ENCODE measurements around the gene DEPP1. TPM values are rescaled to one million over a fixed set of nuclear protein-coding genes. Genes with fewer than 3 reads are reported as not detected.

The DEPP1 gene
- total and polyA plus RNA-seq, 2 of the 13 experiments (the other 11 are each of a cell fraction or from before 2014, with no cell fraction given): 14.8 to 270 TPM

- TF ChIP-seq ASH2L (IDR thresholded peaks at IDR 0.05; ENCODE audit: insufficient read length, low read depth, low read length) (no peak), PREB (CRISPR knock-in tag; IDR thresholded peaks at IDR 0.05) (no peak), NR2F1 (CRISPR knock-in tag; IDR thresholded peaks at IDR 0.05) (no peak), MAFF (IDR thresholded peaks at IDR 0.05; ENCODE audit: low read depth, low read length) (no peak), GTF3A (CRISPR knock-in tag; conservative IDR thresholded peaks at IDR 0.05) (no peak), ZNF18 (CRISPR knock-in tag; IDR thresholded peaks at IDR 0.05; ENCODE audit: insufficient replicate concordance) (no peak), REPIN1 (CRISPR knock-in tag; IDR thresholded peaks at IDR 0.05; ENCODE audit: borderline replicate concordance, low read depth) (peak; percentile 77; the same call in 1 of the 2 replicates), ZEB1 (IDR thresholded peaks at IDR 0.05; ENCODE audit: insufficient replicate concordance, low read depth) (no peak), HMGA1 (CRISPR knock-in tag; conservative IDR thresholded peaks at IDR 0.05) (no peak), ZNF691 (CRISPR knock-in tag; IDR thresholded peaks at IDR 0.05; ENCODE audit: borderline replicate concordance, low read depth) (peak; percentile 85; the same call in 1 of the 2 replicates), MIER2 (CRISPR knock-in tag; IDR thresholded peaks at IDR 0.05) (0 out of 2 replicates have a peak, but pooled peaks have one; percentile 46), SRSF4 (IDR thresholded peaks at IDR 0.05; ENCODE audit: low read depth, low read length, poor library complexity, severe bottlenecking) (no peak), ZNF576 (CRISPR knock-in tag; IDR thresholded peaks at IDR 0.05) (no peak), HOXA3 (CRISPR knock-in tag; IDR thresholded peaks at IDR 0.05) (peak; percentile 44; the same call in 1 of the 2 replicates), REXO4 (CRISPR knock-in tag; IDR thresholded peaks at IDR 0.05; ENCODE audit: borderline replicate concordance) (no peak), NAIF1 (CRISPR knock-in tag; IDR thresholded peaks at IDR 0.05; ENCODE audit: borderline replicate concordance) (no peak), TARDBP (CRISPR knock-in tag; IDR thresholded peaks at IDR 0.05) (peak; percentile 66), RFXANK (CRISPR knock-in tag; IDR thresholded peaks at IDR 0.05) (no peak), CENPX (CRISPR knock-in tag; IDR thresholded peaks at IDR 0.05) (no peak), U2AF1 (optimal IDR thresholded peaks at IDR 0.05; ENCODE audit: low read depth, low read length) (no peak), AFF4 (CRISPR knock-in tag; IDR thresholded peaks at IDR 0.05) (no peak)
Observed at GRCh38 chr10:44932517-44933450, 45.8 kb downstream of the DEPP1 start (continued).
